ENCODE data around the gene SMAD2.

DNA sequence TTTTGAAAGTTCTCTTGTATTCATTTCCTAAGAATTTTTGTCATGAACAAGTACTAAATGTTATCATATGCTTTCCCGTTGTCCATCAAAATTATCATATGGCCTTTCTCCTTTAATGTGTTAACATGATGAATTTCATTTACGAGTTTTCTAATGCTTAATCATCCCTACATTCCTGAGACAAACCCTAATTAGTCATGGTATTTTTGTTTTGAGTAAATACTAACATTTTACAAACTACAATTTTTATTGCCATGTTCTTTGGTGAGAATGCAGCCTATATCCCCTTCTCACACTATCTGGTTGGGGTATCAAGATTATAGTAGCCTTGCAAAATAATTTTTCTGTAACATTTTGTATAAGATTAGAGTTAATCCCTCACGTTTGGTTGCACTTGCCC, 14.5 kb downstream of the SMAD2 start:
- no peak for TF ChIP-seq EZH2 (IDR thresholded peaks at IDR 0.05; ENCODE audit: borderline replicate concordance, low read depth, low read length, poor library complexity, severe bottlenecking)
- TF ChIP-seq, protein P1, sequence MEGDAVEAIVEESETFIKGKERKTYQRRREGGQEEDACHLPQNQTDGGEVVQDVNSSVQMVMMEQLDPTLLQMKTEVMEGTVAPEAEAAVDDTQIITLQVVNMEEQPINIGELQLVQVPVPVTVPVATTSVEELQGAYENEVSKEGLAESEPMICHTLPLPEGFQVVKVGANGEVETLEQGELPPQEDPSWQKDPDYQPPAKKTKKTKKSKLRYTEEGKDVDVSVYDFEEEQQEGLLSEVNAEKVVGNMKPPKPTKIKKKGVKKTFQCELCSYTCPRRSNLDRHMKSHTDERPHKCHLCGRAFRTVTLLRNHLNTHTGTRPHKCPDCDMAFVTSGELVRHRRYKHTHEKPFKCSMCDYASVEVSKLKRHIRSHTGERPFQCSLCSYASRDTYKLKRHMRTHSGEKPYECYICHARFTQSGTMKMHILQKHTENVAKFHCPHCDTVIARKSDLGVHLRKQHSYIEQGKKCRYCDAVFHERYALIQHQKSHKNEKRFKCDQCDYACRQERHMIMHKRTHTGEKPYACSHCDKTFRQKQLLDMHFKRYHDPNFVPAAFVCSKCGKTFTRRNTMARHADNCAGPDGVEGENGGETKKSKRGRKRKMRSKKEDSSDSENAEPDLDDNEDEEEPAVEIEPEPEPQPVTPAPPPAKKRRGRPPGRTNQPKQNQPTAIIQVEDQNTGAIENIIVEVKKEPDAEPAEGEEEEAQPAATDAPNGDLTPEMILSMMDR (conservative IDR thresholded peaks at IDR 0.05; ENCODE audit: low read depth, low read length): no peak

Data from A673 (cell line).